Liver (tissue), 9 donors: ENCODE data around the gene CDKN2C. TPM values are rescaled to one million over a fixed set of nuclear protein-coding genes. Genes with fewer than 3 reads are reported as not detected.

Experiments used
- DNase-seq: peaks from one replicate; pipeline ENCODE4 v3.0.0-alpha.2; 2017; ENCODE audit warnings: low spot score
- H3K27ac ChIP-seq, 2 donors: one replicate each; pipeline ENCODE4 v1.7.0; 2013; ENCODE audit warnings: inconsistent platforms in 2 of 2, low read length in 2 of 2, control low read depth in 1 of 2, low read depth in 1 of 2, mild to moderate bottlenecking in 1 of 2
- H3K27me3 ChIP-seq, 4 donors: one replicate each; pipeline versions ENCODE4 v1.6.1 to v1.7.0; 2013; ENCODE audit warnings: low read length in 3 of 4, inconsistent platforms in 1 of 4, mild to moderate bottlenecking in 1 of 4, moderate library complexity in 1 of 4; ENCODE audit not compliant: control insufficient read depth in 4 of 4, insufficient read depth in 4 of 4
- H3K36me3 ChIP-seq, 4 donors: one replicate each; pipeline versions ENCODE4 v1.6.1 to v1.7.0; 2013; ENCODE audit warnings: low read length in 3 of 4, mild to moderate bottlenecking in 3 of 4, low read depth in 1 of 4, moderate library complexity in 1 of 4; ENCODE audit not compliant: control insufficient read depth in 4 of 4, insufficient read depth in 3 of 4
- H3K4me1 ChIP-seq, 4 donors: one replicate each; pipeline versions ENCODE4 v1.6.1 to v1.7.0; 2013; ENCODE audit warnings: low read length in 3 of 4, mild to moderate bottlenecking in 3 of 4, moderate library complexity in 1 of 4; ENCODE audit not compliant: control insufficient read depth in 4 of 4, insufficient read depth in 4 of 4
- H3K4me3 ChIP-seq, 3 donors: one replicate each; pipeline versions ENCODE4 v1.6.1 to v1.7.0; 2013; ENCODE audit warnings: low read length in 3 of 3, control low read depth in 1 of 3, low read depth in 1 of 3, mild to moderate bottlenecking in 1 of 3
- H3K9ac ChIP-seq, 2 donors: one replicate each; pipeline ENCODE4 v1.7.0; 2013; ENCODE audit warnings: low read length in 2 of 2, mild to moderate bottlenecking in 2 of 2, moderate library complexity in 2 of 2, control low read depth in 1 of 2, low read depth in 1 of 2
- H3K9me3 ChIP-seq, 4 donors: one replicate each; pipeline versions ENCODE4 v1.6.1 to v1.7.0; 2013; ENCODE audit warnings: low read length in 3 of 4; ENCODE audit not compliant: control insufficient read depth in 4 of 4
- FOXA1 ChIP-seq: IDR thresholded peaks from 2 replicates; pipeline ENCODE4 v1.6.1; 2016; ENCODE audit warnings: antibody characterized with exemption
- FOXA2 ChIP-seq: IDR thresholded peaks from 2 replicates; pipeline ENCODE4 v1.6.1; 2016; ENCODE audit warnings: antibody characterized with exemption
- GABPA ChIP-seq, 2 donors: IDR thresholded peaks in 1 of 2; conservative IDR thresholded peaks in 1 of 2; 2 replicates each; pipeline ENCODE4 v1.6.1; 2016; ENCODE audit warnings: antibody characterized with exemption in 2 of 2, mild to moderate bottlenecking in 1 of 2, moderate library complexity in 1 of 2
- HNF4G ChIP-seq: IDR thresholded peaks from 2 replicates; pipeline ENCODE4 v1.6.1; 2016; ENCODE audit warnings: antibody characterized with exemption
- MAX ChIP-seq: IDR thresholded peaks from 2 replicates; pipeline ENCODE4 v1.6.1; 2016; ENCODE audit warnings: antibody characterized with exemption
- NR2F2 ChIP-seq: IDR thresholded peaks from 2 replicates; pipeline ENCODE4 v1.6.1; 2016; ENCODE audit warnings: antibody characterized with exemption
- RAD21 ChIP-seq, 2 donors: IDR thresholded peaks; 2 replicates each; pipeline ENCODE4 v1.6.1; 2016; ENCODE audit warnings: antibody characterized with exemption in 2 of 2, mild to moderate bottlenecking in 2 of 2
- RXRA ChIP-seq, 2 donors: IDR thresholded peaks; 2 replicates each; pipeline ENCODE4 v1.6.1; 2017 to 2018; ENCODE audit warnings: antibody characterized with exemption in 2 of 2, mild to moderate bottlenecking in 1 of 2
- SP1 ChIP-seq: IDR thresholded peaks from 2 replicates; pipeline ENCODE4 v1.6.1; 2018; ENCODE audit warnings: antibody characterized with exemption, mild to moderate bottlenecking
- TAF1 ChIP-seq: conservative IDR thresholded peaks from 2 replicates; pipeline ENCODE4 v1.6.1; 2016; ENCODE audit warnings: antibody characterized with exemption, mild to moderate bottlenecking
- YY1 ChIP-seq: IDR thresholded peaks from 2 replicates; pipeline ENCODE4 v1.6.1; 2016; ENCODE audit warnings: antibody characterized with exemption, mild to moderate bottlenecking
- WGBS: extraction: QIAGEN DNeasy Blood & Tissue Kit; methylation state at CpG from one replicate; pipeline ENCODE4 v1.1.7; 2013; 5-methylcytosine and 5-hydroxymethylcytosine counted together
- polyA plus RNA-seq, 2 donors: library from polyadenylated mRNA; stranded (reverse) in 1 of 2; unstranded in 1 of 2; fragments of 200-250 nt in 1 of 2; fragments of >200 nt in 1 of 2; fragmentation: Nextera tagmentation in 1 of 2; extraction: Ambion mirVana in 1 of 2; gene quantifications; one replicate each; pipeline versions ENCODE4 v1.2.1 to v1.2.3, GENCODE V29; 2013 to 2015
- total RNA-seq, 2 donors: library from RNA; depleted of rRNA; stranded (reverse); fragments of >200 nt; gene quantifications; one replicate each; pipeline ENCODE4 v1.2.3, GENCODE V29; 2014
- TF ChIP-seq, protein P1 (sequence below): IDR thresholded peaks from 2 replicates; pipeline ENCODE4 v1.6.1; 2016; ENCODE audit warnings: antibody characterized with exemption, mild to moderate bottlenecking
- TF ChIP-seq, protein P2 (sequence below): IDR thresholded peaks from 2 replicates; pipeline ENCODE4 v1.6.1; 2016; ENCODE audit warnings: antibody characterized with exemption
- TF ChIP-seq, protein P3 (sequence below): fragments of 150-350 bp; IDR thresholded peaks from 2 replicates; pipeline ENCODE4 v1.5.1; 2017; ENCODE audit warnings: improper control_type of control experiment, low read depth, low read length; ENCODE audit not compliant: missing input control
- donor health status: healthy.
- donor health status: healthy.
- donor health status: healthy.
- donor health status: healthy.
- donor health status: healthy.

Gene CDKN2C
- total and polyA plus RNA-seq, 4 donors = 1.9 to 27.4 (median 4.2) TPM

DNA sequence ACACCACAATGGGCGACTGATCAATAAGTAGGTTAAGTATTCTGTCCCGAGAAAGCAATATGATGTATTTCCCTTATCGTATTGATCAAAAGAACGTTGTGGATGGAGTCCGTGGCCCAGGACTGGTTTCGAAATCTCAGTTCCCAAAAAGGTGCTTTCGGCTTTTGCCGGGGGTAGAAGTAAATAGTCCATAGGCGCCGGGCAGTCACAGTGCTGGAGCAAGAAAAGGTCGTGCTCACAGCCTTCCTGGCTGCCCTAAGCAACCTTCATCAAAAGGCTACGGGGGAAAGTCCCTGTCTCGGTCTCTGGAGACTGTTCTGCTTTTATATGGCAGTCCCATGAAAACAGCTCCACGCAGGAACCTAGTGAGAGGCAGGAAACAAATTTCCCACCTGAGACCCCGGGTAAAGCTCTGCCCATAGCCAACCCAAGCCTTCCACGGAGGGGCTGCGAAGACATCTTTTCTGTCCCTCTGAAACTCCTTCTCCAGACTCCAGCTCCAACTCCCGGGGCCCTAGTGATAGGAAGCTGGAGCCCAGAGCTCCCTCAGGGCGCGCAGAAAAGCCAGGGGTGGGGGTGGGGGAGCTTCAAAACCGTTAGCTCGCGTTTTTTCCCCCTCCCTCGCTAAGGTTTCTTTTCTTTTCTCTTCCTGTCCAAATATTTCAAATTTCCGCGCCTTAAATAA, 7.0 kb downstream of the CDKN2C start:
- TF ChIP-seq TAF1 (peak; percentile 39), YY1 (peak; percentile 39), RXRA (IDR thresholded peaks at IDR 0.05) (peak; percentile 5 to 13), GABPA (IDR thresholded peaks at IDR 0.05 in 1 of 2, conservative IDR thresholded peaks at IDR 0.05 in 1 of 2) (no peak)
- WGBS = 2% methylated on average over 26 of the region's 26 CpGs
- no peaks in the 10 kb centered on the region for H3K36me3 ChIP-seq
- H3K4me1 ChIP-seq = peaks cover 0 to 23% (median 16%) of the 10 kb centered on the region in 4 donors
- H3K27me3 ChIP-seq = no peaks in the 10 kb centered on the region
- H3K27ac ChIP-seq = peak overlapping the region; percentile 72 to 81
- peak overlapping the region; percentile 50 to 89 (median 83) for H3K4me3 ChIP-seq
- peak overlapping the region; percentile 60 to 88 for H3K9ac ChIP-seq
- DNase-seq = peak; percentile 39
- no peaks in the 10 kb centered on the region for H3K9me3 ChIP-seq

DNA sequence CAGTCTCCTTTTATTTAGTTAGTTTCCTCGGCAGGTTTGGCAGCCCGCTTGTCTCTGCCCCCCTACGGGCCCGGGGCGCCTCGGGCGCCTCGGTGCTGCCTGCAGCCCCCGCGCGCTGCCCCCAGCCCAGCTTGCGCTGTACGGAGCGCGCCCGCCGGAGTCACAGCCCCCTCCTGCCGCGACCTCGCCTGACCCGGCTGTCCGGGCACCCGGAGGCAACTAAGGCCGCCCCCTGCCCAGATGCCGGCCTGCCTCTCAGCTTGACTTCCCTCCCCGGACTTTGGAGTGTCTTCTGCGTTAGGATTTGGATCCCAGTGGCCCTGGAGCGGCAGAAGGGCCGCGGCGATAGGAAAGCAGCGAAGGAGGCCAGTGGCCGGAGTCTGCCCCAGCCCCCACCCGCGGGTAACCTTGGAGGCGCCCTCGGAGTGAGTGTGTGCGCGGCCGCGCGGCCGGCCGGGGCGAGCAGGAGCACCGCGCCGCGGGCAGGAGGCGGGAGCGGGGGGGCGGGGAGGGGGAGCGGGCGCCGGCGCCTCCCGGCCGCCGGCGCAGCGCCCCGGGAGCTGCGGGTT, 7.6 kb downstream of the CDKN2C start:
- TF ChIP-seq RAD21 (IDR thresholded peaks at IDR 0.05) (no peak), NR2F2 (no peak), MAX (no peak), SP1 (no peak), FOXA2 (no peak), TAF1 (peak; percentile 22), GABPA (IDR thresholded peaks at IDR 0.05 in 1 of 2, conservative IDR thresholded peaks at IDR 0.05 in 1 of 2) (no peak), FOXA1 (no peak), HNF4G (peak; percentile 12), YY1 (no peak)
- TF ChIP-seq, protein P1, sequence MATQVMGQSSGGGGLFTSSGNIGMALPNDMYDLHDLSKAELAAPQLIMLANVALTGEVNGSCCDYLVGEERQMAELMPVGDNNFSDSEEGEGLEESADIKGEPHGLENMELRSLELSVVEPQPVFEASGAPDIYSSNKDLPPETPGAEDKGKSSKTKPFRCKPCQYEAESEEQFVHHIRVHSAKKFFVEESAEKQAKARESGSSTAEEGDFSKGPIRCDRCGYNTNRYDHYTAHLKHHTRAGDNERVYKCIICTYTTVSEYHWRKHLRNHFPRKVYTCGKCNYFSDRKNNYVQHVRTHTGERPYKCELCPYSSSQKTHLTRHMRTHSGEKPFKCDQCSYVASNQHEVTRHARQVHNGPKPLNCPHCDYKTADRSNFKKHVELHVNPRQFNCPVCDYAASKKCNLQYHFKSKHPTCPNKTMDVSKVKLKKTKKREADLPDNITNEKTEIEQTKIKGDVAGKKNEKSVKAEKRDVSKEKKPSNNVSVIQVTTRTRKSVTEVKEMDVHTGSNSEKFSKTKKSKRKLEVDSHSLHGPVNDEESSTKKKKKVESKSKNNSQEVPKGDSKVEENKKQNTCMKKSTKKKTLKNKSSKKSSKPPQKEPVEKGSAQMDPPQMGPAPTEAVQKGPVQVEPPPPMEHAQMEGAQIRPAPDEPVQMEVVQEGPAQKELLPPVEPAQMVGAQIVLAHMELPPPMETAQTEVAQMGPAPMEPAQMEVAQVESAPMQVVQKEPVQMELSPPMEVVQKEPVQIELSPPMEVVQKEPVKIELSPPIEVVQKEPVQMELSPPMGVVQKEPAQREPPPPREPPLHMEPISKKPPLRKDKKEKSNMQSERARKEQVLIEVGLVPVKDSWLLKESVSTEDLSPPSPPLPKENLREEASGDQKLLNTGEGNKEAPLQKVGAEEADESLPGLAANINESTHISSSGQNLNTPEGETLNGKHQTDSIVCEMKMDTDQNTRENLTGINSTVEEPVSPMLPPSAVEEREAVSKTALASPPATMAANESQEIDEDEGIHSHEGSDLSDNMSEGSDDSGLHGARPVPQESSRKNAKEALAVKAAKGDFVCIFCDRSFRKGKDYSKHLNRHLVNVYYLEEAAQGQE = no peak
- TF ChIP-seq, protein P2, sequence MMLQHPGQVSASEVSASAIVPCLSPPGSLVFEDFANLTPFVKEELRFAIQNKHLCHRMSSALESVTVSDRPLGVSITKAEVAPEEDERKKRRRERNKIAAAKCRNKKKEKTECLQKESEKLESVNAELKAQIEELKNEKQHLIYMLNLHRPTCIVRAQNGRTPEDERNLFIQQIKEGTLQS = no peak
- TF ChIP-seq, protein P3, sequence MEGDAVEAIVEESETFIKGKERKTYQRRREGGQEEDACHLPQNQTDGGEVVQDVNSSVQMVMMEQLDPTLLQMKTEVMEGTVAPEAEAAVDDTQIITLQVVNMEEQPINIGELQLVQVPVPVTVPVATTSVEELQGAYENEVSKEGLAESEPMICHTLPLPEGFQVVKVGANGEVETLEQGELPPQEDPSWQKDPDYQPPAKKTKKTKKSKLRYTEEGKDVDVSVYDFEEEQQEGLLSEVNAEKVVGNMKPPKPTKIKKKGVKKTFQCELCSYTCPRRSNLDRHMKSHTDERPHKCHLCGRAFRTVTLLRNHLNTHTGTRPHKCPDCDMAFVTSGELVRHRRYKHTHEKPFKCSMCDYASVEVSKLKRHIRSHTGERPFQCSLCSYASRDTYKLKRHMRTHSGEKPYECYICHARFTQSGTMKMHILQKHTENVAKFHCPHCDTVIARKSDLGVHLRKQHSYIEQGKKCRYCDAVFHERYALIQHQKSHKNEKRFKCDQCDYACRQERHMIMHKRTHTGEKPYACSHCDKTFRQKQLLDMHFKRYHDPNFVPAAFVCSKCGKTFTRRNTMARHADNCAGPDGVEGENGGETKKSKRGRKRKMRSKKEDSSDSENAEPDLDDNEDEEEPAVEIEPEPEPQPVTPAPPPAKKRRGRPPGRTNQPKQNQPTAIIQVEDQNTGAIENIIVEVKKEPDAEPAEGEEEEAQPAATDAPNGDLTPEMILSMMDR = no peak
- H3K27me3 ChIP-seq = no peaks in the 10 kb centered on the region
- H3K4me3 ChIP-seq = peak overlapping the region; percentile 78 to 89 (median 83)
- peak overlapping the region; percentile 64 to 88 for H3K9ac ChIP-seq
- peak overlapping the region; percentile 72 to 81 for H3K27ac ChIP-seq
- H3K4me1 ChIP-seq = peaks cover 0 to 23% (median 16%) of the 10 kb centered on the region in 4 donors
- H3K36me3 ChIP-seq = no peaks in the 10 kb centered on the region
- under 1% methylated on average over 63 of the region's 63 CpGs for WGBS
- H3K9me3 ChIP-seq = no peaks in the 10 kb centered on the region
- DNase-seq = peak; percentile 52
